Posterior cingulate gyrus (tissue), 11 donors: ENCODE measurements around the gene ISYNA1.
A peak's percentile ranks its signal among the peaks of the same experiment; 100 is the strongest.

Experiments used
- DNase-seq, 10 donors: peaks; one replicate each; pipeline versions ENCODE4 v3.0.0 to v3.0.0-alpha.2; 2020 to 2021; ENCODE audit warnings: mixed read lengths in 3 of 10
- intact Hi-C: fragments of 100-400 bp; cut with DNase I; formaldehyde crosslinking; loops from one replicate; pipeline ENCODE4 v1.15.1; 2023

The ISYNA1 gene

GRCh38 chr19:18468517-18468916 is 30.6 kb upstream of the ISYNA1 start:
- intact Hi-C loops = loop anchor here (5.0 kb wide), 1 partner anchor 54 kb away; the partner anchor contains the start of gene ELL
- no peak for DNase-seq

- DNase-seq = no peak
- intact Hi-C loops = loop anchor here (5.0 kb wide), 1 partner anchor 54 kb away; the partner anchor contains the start of gene ELL
These were observed 30.0 kb upstream of the ISYNA1 start for GRCh38 chr19:18467978-18468377.

GRCh38 chr19:18466354-18466753 is 28.4 kb upstream of the ISYNA1 start:
- intact Hi-C loops = loop anchor here (5.0 kb wide), 1 partner anchor 56 kb away; the partner anchor contains the start of gene ELL
- no peak for DNase-seq

GRCh38 chr19:18465964-18466339 is 28.0 kb upstream of the ISYNA1 start:
- intact Hi-C loops = loop anchor here (5.0 kb wide), 1 partner anchor 56 kb away; the partner anchor contains the start of gene ELL
- DNase-seq = no peak

- no peak for DNase-seq
- intact Hi-C loops = loop anchor here (5.0 kb wide), 1 partner anchor 57 kb away; the partner anchor contains the start of gene ELL
These were observed 27.5 kb upstream of the ISYNA1 start for GRCh38 chr19:18465214-18465963.

- DNase-seq = peak; percentile 70 to 97 (median 76)
- intact Hi-C loops = loop anchor here (5.0 kb wide), 1 partner anchor 58 kb away; the partner anchor contains the start of gene ELL
These were observed 26.7 kb upstream of the ISYNA1 start for GRCh38 chr19:18464646-18465045.

- intact Hi-C loops = no loop called here
- DNase-seq = peak in 1 of 10 donors; percentile 67
These were observed 23.5 kb upstream of the ISYNA1 start for GRCh38 chr19:18461471-18461870.

- intact Hi-C loops = no loop called here
- no peak for DNase-seq
These were observed 23.0 kb upstream of the ISYNA1 start for GRCh38 chr19:18460900-18461299.

GRCh38 chr19:18457483-18458331 is 19.8 kb upstream of the ISYNA1 start:
- intact Hi-C loops = loop anchor here (5.0 to 10.0 kb wide), 2 partner anchors 130 to 387 kb away; partner anchors contain the start of gene REX1BD
- peak in 1 of 10 donors; percentile 59 for DNase-seq

- DNase-seq = peak in 9 of 10 donors; percentile 59 to 96 (median 74)
- intact Hi-C loops = loop anchor here (5.0 to 10.0 kb wide), 2 partner anchors 130 to 388 kb away; partner anchors contain the start of gene REX1BD
These were observed 19.0 kb upstream of the ISYNA1 start for GRCh38 chr19:18456974-18457373.

- no peak for DNase-seq
- intact Hi-C loops = loop anchor here (5.0 to 10.0 kb wide), 2 partner anchors 131 to 389 kb away; partner anchors contain the start of gene REX1BD
These were observed 18.3 kb upstream of the ISYNA1 start for GRCh38 chr19:18456279-18456678.

GRCh38 chr19:18453269-18454024 is 15.5 kb upstream of the ISYNA1 start:
- no peak for DNase-seq
- intact Hi-C loops = loop anchor here (10.0 kb wide), 1 partner anchor 391 kb away; no protein-coding TSS in a partner anchor

- DNase-seq = no peak
- intact Hi-C loops = loop anchor here (10.0 kb wide), 1 partner anchor 392 kb away; no protein-coding TSS in a partner anchor
These were observed 14.5 kb upstream of the ISYNA1 start for GRCh38 chr19:18452386-18452785.

- intact Hi-C loops = loop anchor here (10.0 kb wide), 1 partner anchor 394 kb away; no protein-coding TSS in a partner anchor
- DNase-seq = peak; percentile 78 to 98 (median 94)
These were observed 13.3 kb upstream of the ISYNA1 start for GRCh38 chr19:18450931-18451836.

GRCh38 chr19:18450021-18450930 is 12.3 kb upstream of the ISYNA1 start:
- intact Hi-C loops = loop anchor here (10.0 kb wide), 1 partner anchor 395 kb away; no protein-coding TSS in a partner anchor
- DNase-seq = no peak

- intact Hi-C loops = no loop called here
- no peak for DNase-seq
These were observed 11.6 kb upstream of the ISYNA1 start for GRCh38 chr19:18449552-18449951.

GRCh38 chr19:18446811-18447359 is 9.0 kb upstream of the ISYNA1 start:
- DNase-seq = no peak
- intact Hi-C loops = no loop called here
